Adrenal gland (tissue), 5 donors: ENCODE results near the gene TTLL5.

Experiments used
- CTCF ChIP-seq, 6 experiments: fragments of 450-650 bp in 4 of 6; fragments of 200-600 bp in 2 of 6; sonication (generic) in 1 of 6; IDR thresholded peaks; 1 replicate in 5 of 6; 2 replicates in 1 of 6; pipeline versions ENCODE4 v1.5.1 to v1.8.0; 2016 to 2021; ENCODE audit warnings: antibody characterized with exemption in 6 of 6, mild to moderate bottlenecking in 2 of 6, moderate library complexity in 1 of 6
- POLR2A ChIP-seq, 2 donors: fragments of 450-650 bp; IDR thresholded peaks; one replicate each; pipeline ENCODE4 v1.6.1; 2017; ENCODE audit warnings: antibody characterized with exemption in 2 of 2, mild to moderate bottlenecking in 2 of 2, moderate library complexity in 1 of 2
- donor health status: DM: no; HTN: no; CAD: no.

GRCh38 chr14:75752086-75752485 is 91.0 kb downstream of the TTLL5 start:
- no peak for TF ChIP-seq POLR2A (IDR thresholded peaks at IDR 0.05)
- no peak for TF ChIP-seq CTCF (IDR thresholded peaks at IDR 0.05)
